Testis (tissue), 2 donors: ENCODE data around the gene GLRX.

ENCODE experiments used
- CTCF ChIP-seq, 3 experiments: fragments of 450-650 bp in 2 of 3; fragments of 200-600 bp in 1 of 3; sonication (generic) in 1 of 3; IDR thresholded peaks; one replicate each; pipeline ENCODE4 v1.5.1; 2016 to 2019; ENCODE audit warnings: antibody characterized with exemption in 3 of 3, mild to moderate bottlenecking in 2 of 3, moderate library complexity in 1 of 3
- POLR2A ChIP-seq: fragments of 450-650 bp; IDR thresholded peaks from one replicate; pipeline ENCODE4 v1.6.1; 2017; ENCODE audit warnings: antibody characterized with exemption, mild to moderate bottlenecking, moderate library complexity

GRCh38 chr5:95777441-95777840 lies 45.1 kb downstream of the GLRX start:
- no peak for TF ChIP-seq CTCF (IDR thresholded peaks at IDR 0.05)
- TF ChIP-seq POLR2A: no peak
